PFSK-1 (cell line): Measurements from ENCODE around the gene SLC2A4.

Experiments used
- FOXP2 ChIP-seq: optimal IDR thresholded peaks from 2 replicates; pipeline ENCODE3; 2011; ENCODE audit warnings: borderline replicate concordance, control low read depth, inconsistent platforms; ENCODE audit not compliant: insufficient read depth; ENCODE audit errors: extremely low read length, extremely low read depth
- POLR2AphosphoS5 ChIP-seq: IDR thresholded peaks from 2 replicates; pipeline ENCODE4 v1.6.1; 2012; ENCODE audit warnings: low read depth, mild to moderate bottlenecking, control low read depth, low read length, moderate library complexity
- REST ChIP-seq, 2 experiments: IDR thresholded peaks; 2 replicates each; pipeline versions ENCODE4 v1.6.1 to v1.8.0; 2011 to 2012; ENCODE audit warnings: low read depth in 2 of 2, low read length in 2 of 2, control low read depth in 1 of 2, inconsistent platforms in 1 of 2, mild to moderate bottlenecking in 1 of 2, moderate library complexity in 1 of 2; ENCODE audit not compliant: insufficient read depth in 1 of 2
- SIN3A ChIP-seq: IDR thresholded peaks from 2 replicates; pipeline ENCODE4 v1.6.1; 2012; ENCODE audit warnings: mild to moderate bottlenecking, low read length, moderate library complexity, borderline replicate concordance; ENCODE audit not compliant: insufficient read depth
- TAF1 ChIP-seq: IDR thresholded peaks from 2 replicates; pipeline ENCODE4 v1.6.1; 2012; ENCODE audit warnings: low read length, control low read depth, borderline replicate concordance; ENCODE audit not compliant: insufficient read depth

Gene SLC2A4

GRCh38 chr17:7248796-7249195 lies 32.7 kb upstream of the SLC2A4 start:
- no peak for TF ChIP-seq REST (IDR thresholded peaks at IDR 0.05; ENCODE audit: insufficient read depth in 1 of 2, low read depth in 2 of 2, low read length in 2 of 2)
- TF ChIP-seq FOXP2 = no peak
- TF ChIP-seq POLR2AphosphoS5 = no peak
- no peak for TF ChIP-seq SIN3A
- no peak for TF ChIP-seq TAF1

- no peak for TF ChIP-seq TAF1
- no peak for TF ChIP-seq REST (IDR thresholded peaks at IDR 0.05; ENCODE audit: insufficient read depth in 1 of 2, low read depth in 2 of 2, low read length in 2 of 2)
These were observed 32.3 kb upstream of the SLC2A4 start for GRCh38 chr17:7249214-7249613.

GRCh38 chr17:7249830-7250229 lies 31.7 kb upstream of the SLC2A4 start:
- no peak for TF ChIP-seq POLR2AphosphoS5
- no peak for TF ChIP-seq REST (IDR thresholded peaks at IDR 0.05; ENCODE audit: insufficient read depth in 1 of 2, low read depth in 2 of 2, low read length in 2 of 2)
- TF ChIP-seq FOXP2 = no peak
- no peak for TF ChIP-seq TAF1

GRCh38 chr17:7250695-7251627 lies 30.6 kb upstream of the SLC2A4 start:
- no peak for TF ChIP-seq REST (IDR thresholded peaks at IDR 0.05; ENCODE audit: insufficient read depth in 1 of 2, low read depth in 2 of 2, low read length in 2 of 2)
- TF ChIP-seq POLR2AphosphoS5 = no peak
- TF ChIP-seq SIN3A = no peak
- TF ChIP-seq TAF1 = no peak
- TF ChIP-seq FOXP2 = no peak
